Right lobe of liver (tissue), 6 donors: Measurements from ENCODE around the gene ARMH3. TPM values are rescaled to one million over a fixed set of nuclear protein-coding genes. Genes with fewer than 3 reads are reported as not detected.

ENCODE experiments used
- ATAC-seq, 4 donors: fragments of 200-7000 bp; cut with Tn5 transposase; one replicate each; pipeline ENCODE4 v1.9.1; 2020; ENCODE audit warnings: mild to moderate bottlenecking in 4 of 4, moderate library complexity in 4 of 4
- DNase-seq, 3 donors: peaks; one replicate each; pipeline ENCODE4 v3.0.0-alpha.2; 2020
- H3K27ac ChIP-seq, 3 donors: fragments of 200-600 bp; one replicate each; pipeline ENCODE4 v1.8.0; 2022
- H3K27me3 ChIP-seq, 2 donors: fragments of 200-600 bp; one replicate each; pipeline ENCODE4 v1.8.0; 2022
- H3K36me3 ChIP-seq, 4 donors: fragments of 200-600 bp; sonication (generic) in 1 of 4; one replicate each; pipeline versions ENCODE4 v1.5.1 to v1.8.0; 2017 to 2022; ENCODE audit warnings: control low read depth in 1 of 4
- H3K4me1 ChIP-seq, 4 donors: fragments of 200-600 bp; sonication (generic) in 1 of 4; one replicate each; pipeline versions ENCODE4 v1.5.1 to v1.8.0; 2017 to 2022; ENCODE audit warnings: control low read depth in 1 of 4
- H3K4me3 ChIP-seq, 3 donors: fragments of 200-600 bp; one replicate each; pipeline ENCODE4 v1.8.0; 2022
- H3K9me3 ChIP-seq, 4 donors: fragments of 200-600 bp; sonication (generic) in 1 of 4; one replicate each; pipeline versions ENCODE4 v1.5.1 to v1.8.0; 2017 to 2022; ENCODE audit warnings: control low read depth in 1 of 4
- POLR2A ChIP-seq: fragments of 450-650 bp; IDR thresholded peaks from one replicate; pipeline ENCODE4 v1.6.1; 2017; ENCODE audit warnings: antibody characterized with exemption, mild to moderate bottlenecking
- WGBS: methylation state at CpG from one replicate; pipeline ENCODE4 v1.1.6; 2018; ENCODE audit warnings: low coverage, low lambda C conversion rate; ENCODE audit not compliant: insufficient coverage; ENCODE audit errors: missing lambda C conversion rate; 5-methylcytosine and 5-hydroxymethylcytosine counted together
- intact Hi-C, 2 donors: fragments of 100-400 bp; cut with DNase I; formaldehyde crosslinking; loops; one replicate each; pipeline versions ENCODE4 v1.11.2 to v1.14.1; 2022
- total RNA-seq, 6 experiments: library from RNA; depleted of rRNA in 2 of 6; stranded (reverse); fragments of >200 nt in 2 of 6; fragmentation: NEBNext Ultra II Directional in 3 of 6; extraction: Animal tissue kit (Norgen Biotek cat#: 25700) in 3 of 6; gene quantifications; one replicate each; pipeline versions ENCODE4 v1.1.0 to v1.2.4, GENCODE V29; 2016 to 2023
- TF ChIP-seq, protein P1 (sequence below), 4 donors: fragments of 200-600 bp in 3 of 4; fragments of 450-650 bp in 1 of 4; IDR thresholded peaks; one replicate each; pipeline versions ENCODE4 v1.5.1 to v1.8.0; 2016 to 2022; ENCODE audit warnings: antibody characterized with exemption in 4 of 4, mild to moderate bottlenecking in 2 of 4
- donor health status: DM: no; HTN: yes; CAD: no.
- donor health status: DM: no; HTN: no; CAD: no.
- donor health status: DM: no; HTN: no; CAD: no.
- donor health status: DM: no; HTN: yes; CAD: no.
- donor health status: DM: no; HTN: yes; CAD: no.

Gene ARMH3
- total RNA-seq, 6 experiments from 2014 or later, result 8.5 to 13.4 (median 11.6) TPM

DNA sequence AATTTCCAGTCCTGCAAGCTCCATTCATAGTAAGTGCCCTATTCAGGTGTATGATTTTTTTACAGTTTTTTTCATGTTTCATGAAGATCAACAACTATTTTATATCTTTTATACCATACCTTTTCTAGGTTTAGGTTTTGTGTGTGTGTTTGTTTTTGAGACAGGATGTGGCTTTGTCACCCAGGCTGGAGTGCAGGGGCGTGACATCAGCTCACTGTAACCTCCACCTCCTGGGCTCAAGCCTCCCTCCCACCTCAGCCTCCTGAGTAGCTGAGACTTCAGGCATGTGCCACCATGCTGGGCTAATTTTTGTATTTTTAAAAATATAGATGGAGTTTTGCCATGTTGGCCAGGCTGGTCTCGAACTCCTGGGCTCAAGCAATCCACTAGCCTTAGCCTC lies 35.0 kb downstream of the ARMH3 start:
- no peaks in the 10 kb centered on the region for H3K9me3 ChIP-seq
- DNase-seq (no peak), ATAC-seq (no peak)
- no peak overlapping the region for H3K27ac ChIP-seq
- peaks cover 0 to 41% (median 14%) of the 10 kb centered on the region in 4 donors for H3K36me3 ChIP-seq
- TF ChIP-seq POLR2A, result no peak
- WGBS, result 80% methylated on average over 2 of the region's 2 CpGs
- H3K4me3 ChIP-seq, result no peak overlapping the region
- no peaks in the 10 kb centered on the region for H3K4me1 ChIP-seq
- no peaks in the 10 kb centered on the region for H3K27me3 ChIP-seq
- intact Hi-C loops, result no loop called here

DNA sequence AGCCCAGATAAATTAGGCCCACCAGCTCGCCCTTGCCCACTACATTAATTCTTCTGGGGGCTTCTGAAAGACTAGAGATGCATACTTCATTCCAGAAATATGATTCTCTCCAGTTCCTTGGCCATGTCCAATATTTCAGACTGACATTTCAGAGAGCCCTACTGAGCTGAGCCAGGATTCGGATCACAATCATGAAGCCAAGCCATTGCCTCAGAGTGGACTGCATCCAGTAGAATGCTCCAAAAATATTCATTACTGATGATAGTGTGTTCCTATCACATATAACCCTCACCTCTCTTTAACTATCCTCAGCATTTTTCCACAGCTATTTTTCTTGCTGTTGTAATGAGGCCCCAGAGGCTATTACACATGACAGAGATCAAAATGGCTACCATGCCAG lies 38.7 kb downstream of the ARMH3 start:
- H3K4me3 ChIP-seq, result no peak overlapping the region
- no peaks in the 10 kb centered on the region for H3K9me3 ChIP-seq
- H3K27me3 ChIP-seq, result no peaks in the 10 kb centered on the region
- no peaks in the 10 kb centered on the region for H3K4me1 ChIP-seq
- peaks cover 0 to 32% (median 6%) of the 10 kb centered on the region in 4 donors for H3K36me3 ChIP-seq
- 83% methylated on average over 2 of the region's 2 CpGs for WGBS
- no peak overlapping the region for H3K27ac ChIP-seq
- intact Hi-C loops, result no loop called here
- DNase-seq (no peak), ATAC-seq (no peak)
- TF ChIP-seq POLR2A, result no peak
- TF ChIP-seq, protein P1, sequence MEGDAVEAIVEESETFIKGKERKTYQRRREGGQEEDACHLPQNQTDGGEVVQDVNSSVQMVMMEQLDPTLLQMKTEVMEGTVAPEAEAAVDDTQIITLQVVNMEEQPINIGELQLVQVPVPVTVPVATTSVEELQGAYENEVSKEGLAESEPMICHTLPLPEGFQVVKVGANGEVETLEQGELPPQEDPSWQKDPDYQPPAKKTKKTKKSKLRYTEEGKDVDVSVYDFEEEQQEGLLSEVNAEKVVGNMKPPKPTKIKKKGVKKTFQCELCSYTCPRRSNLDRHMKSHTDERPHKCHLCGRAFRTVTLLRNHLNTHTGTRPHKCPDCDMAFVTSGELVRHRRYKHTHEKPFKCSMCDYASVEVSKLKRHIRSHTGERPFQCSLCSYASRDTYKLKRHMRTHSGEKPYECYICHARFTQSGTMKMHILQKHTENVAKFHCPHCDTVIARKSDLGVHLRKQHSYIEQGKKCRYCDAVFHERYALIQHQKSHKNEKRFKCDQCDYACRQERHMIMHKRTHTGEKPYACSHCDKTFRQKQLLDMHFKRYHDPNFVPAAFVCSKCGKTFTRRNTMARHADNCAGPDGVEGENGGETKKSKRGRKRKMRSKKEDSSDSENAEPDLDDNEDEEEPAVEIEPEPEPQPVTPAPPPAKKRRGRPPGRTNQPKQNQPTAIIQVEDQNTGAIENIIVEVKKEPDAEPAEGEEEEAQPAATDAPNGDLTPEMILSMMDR (IDR thresholded peaks at IDR 0.05), result no peak

DNA sequence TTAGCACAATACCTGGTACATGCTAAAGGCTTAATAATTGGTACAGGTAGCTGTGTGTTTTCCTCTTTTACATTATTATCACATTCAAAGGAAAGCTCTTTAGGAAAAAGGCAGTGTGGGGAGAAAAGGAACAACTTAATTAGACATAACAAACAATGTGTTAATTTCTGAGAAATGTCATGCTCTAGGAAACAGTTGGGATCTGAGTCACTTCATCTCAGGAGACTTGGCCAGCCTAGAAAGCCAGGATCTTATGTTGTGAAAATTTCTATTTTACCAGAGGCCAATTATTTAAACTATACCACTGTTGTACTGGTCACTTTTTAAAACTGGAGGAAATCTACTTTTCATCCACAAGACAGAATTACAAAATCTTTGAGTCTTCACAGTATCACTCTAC lies 39.6 kb downstream of the ARMH3 start:
- TF ChIP-seq POLR2A, result no peak
- TF ChIP-seq, protein P1 (IDR thresholded peaks at IDR 0.05), result no peak
- ATAC-seq (no peak), DNase-seq (no peak)
- Histone ChIP-seq H3K4me3 (no peak overlapping the region), H3K36me3 (peaks cover 0 to 34% (median 4%) of the 10 kb centered on the region in 4 donors), H3K9me3 (no peaks in the 10 kb centered on the region), H3K4me1 (no peaks in the 10 kb centered on the region), H3K27me3 (no peaks in the 10 kb centered on the region), H3K27ac (no peak overlapping the region)
- intact Hi-C loops, result no loop called here

DNA sequence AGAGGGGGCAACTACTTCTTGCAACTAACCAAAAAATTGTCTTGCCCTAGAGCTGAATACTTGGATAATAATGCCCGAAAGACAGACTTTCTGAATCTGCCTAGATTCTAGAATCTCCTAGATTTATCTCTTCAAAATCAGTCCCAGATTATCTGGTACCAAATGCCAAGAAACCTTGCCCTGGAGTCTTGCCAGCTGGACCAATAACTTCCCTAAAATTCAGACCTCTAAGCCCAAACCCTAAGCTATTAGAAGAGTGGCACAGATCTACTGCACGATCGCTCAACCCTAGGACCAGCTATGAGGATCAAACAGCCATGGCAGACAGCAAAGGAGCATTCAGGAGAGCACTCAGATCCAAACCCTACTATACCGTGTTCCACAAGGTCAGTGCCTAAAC lies 45.0 kb downstream of the ARMH3 start:
- TF ChIP-seq POLR2A, result no peak
- TF ChIP-seq, protein P1 (IDR thresholded peaks at IDR 0.05), result no peak
- no peaks in the 10 kb centered on the region for H3K27me3 ChIP-seq
- no peaks in the 10 kb centered on the region for H3K9me3 ChIP-seq
- H3K4me3 ChIP-seq, result no peak overlapping the region
- no peaks in the 10 kb centered on the region for H3K4me1 ChIP-seq
- intact Hi-C loops, result no loop called here
- DNase-seq (no peak), ATAC-seq (no peak)
- H3K36me3 ChIP-seq, result peaks cover 0 to 29% (median 2%) of the 10 kb centered on the region in 4 donors
- no peak overlapping the region for H3K27ac ChIP-seq
- WGBS, result 64% methylated on average over 4 of the region's 4 CpGs

DNA sequence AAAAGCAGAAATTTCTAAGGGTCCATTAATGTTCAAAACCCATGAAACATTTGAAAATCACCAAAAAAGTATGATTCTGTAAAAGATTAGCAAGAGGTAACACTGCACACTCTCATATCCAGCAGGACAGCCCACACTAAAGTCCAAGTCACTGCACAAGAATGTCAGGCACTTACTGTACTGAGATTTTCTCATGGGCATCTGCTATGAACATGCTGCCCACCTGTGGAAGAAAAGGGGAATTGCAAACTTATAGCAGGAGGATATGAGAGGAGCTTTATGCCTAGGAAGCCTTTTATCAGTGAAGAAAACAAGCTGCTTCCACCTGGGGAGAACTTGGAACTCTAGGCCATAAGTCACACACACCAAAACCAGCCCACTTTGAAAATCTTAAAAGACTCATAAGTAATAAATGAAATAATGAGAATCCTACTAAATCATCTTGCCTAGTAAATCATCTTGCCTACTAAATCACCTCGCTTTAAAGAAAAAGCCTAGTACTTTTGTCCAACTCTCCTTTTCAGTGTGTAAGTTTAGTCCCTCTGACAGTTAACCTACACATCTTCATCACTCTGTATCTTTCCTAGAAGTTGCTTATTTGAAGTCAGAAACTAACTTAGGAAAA lies 46.1 kb downstream of the ARMH3 start:
- no peaks in the 10 kb centered on the region for H3K27me3 ChIP-seq
- peaks cover 0 to 39% (median 4%) of the 10 kb centered on the region in 4 donors for H3K36me3 ChIP-seq
- ATAC-seq (peak; percentile 93 to 100 (median 98)), DNase-seq (peak in 1 of 3 donors; percentile 48)
- H3K9me3 ChIP-seq, result no peaks in the 10 kb centered on the region
- no peak overlapping the region for H3K27ac ChIP-seq
- H3K4me3 ChIP-seq, result no peak overlapping the region
- 91% methylated on average over 1 of the region's 1 CpG for WGBS
- TF ChIP-seq POLR2A, result no peak
- TF ChIP-seq, protein P1 (IDR thresholded peaks at IDR 0.05), result peak; percentile 84 to 95 (median 90)
- intact Hi-C loops, result loop anchor here (5.0 to 10.0 kb wide), 2 partner anchors 125 to 173 kb away; no protein-coding TSS in a partner anchor
- no peaks in the 10 kb centered on the region for H3K4me1 ChIP-seq
